SU-DHL-6 (cell line): Measurements from ENCODE around the gene CPLANE2.

Experiments used
- H2AFZ ChIP-seq: fragments of 200-600 bp; sonication (generic); 2 replicates; pipeline ENCODE4 v1.6.1; 2014; ENCODE audit warnings: low read depth, mild to moderate bottlenecking, moderate library complexity, mixed read lengths, antibody characterized with exemption, low read length; ENCODE audit not compliant: severe bottlenecking
- H3F3A ChIP-seq: fragments of 200-600 bp; shearing (Covaris generic); 2 replicates; pipeline ENCODE4 v1.6.0; 2016; ENCODE audit warnings: antibody characterized with exemption, mild to moderate bottlenecking; ENCODE audit not compliant: insufficient read depth
- H3K27ac ChIP-seq: fragments of 200-600 bp; sonication (generic); 2 replicates; pipeline ENCODE4 v1.5.1; 2016; ENCODE audit warnings: low read depth, mild to moderate bottlenecking, low read length, moderate library complexity, mixed read lengths
- H3K27me3 ChIP-seq: fragments of 200-600 bp; sonication (generic), shearing (Covaris generic); 2 replicates; pipeline ENCODE4 v1.6.0; 2014; ENCODE audit warnings: mild to moderate bottlenecking, low read length
- H3K36me3 ChIP-seq: fragments of 200-600 bp; sonication (generic); 2 replicates; pipeline ENCODE4 v1.6.1; 2014; ENCODE audit warnings: mild to moderate bottlenecking, low read length, mixed read lengths
- H3K4me2 ChIP-seq: fragments of 300-600, 200-600 bp; shearing (Covaris generic), sonication (generic); 2 replicates; pipeline ENCODE4 v1.6.0; 2014; ENCODE audit warnings: low read length, low read depth, mild to moderate bottlenecking; ENCODE audit not compliant: poor library complexity, severe bottlenecking
- H3K4me3 ChIP-seq: fragments of 200-600 bp; sonication (generic); 2 replicates; pipeline ENCODE4 v1.5.1; 2014; ENCODE audit warnings: antibody characterized with exemption, low read length, mild to moderate bottlenecking, mixed read lengths; ENCODE audit not compliant: insufficient read depth, poor library complexity, severe bottlenecking
- H3K79me2 ChIP-seq: fragments of 200-600 bp; sonication (generic); 2 replicates; pipeline ENCODE4 v1.6.1; 2014; ENCODE audit warnings: mild to moderate bottlenecking, low read length, moderate library complexity; ENCODE audit not compliant: insufficient read depth
- H3K9ac ChIP-seq: fragments of 200-600 bp; sonication (generic); 2 replicates; pipeline ENCODE4 v1.7.0; 2014; ENCODE audit warnings: mild to moderate bottlenecking, low read length
- H3K9me2 ChIP-seq: fragments of 200-600 bp; sonication (generic); replicated peaks from 2 replicates; pipeline ENCODE4 v1.6.1; 2014; ENCODE audit warnings: low read length; ENCODE audit not compliant: insufficient read depth
- H3K9me3 ChIP-seq: fragments of 200-600 bp; sonication (generic); 2 replicates; pipeline ENCODE4 v1.6.1; 2014; ENCODE audit warnings: low read length, mixed read lengths; ENCODE audit not compliant: insufficient read depth
- H4K20me1 ChIP-seq: fragments of 200-600 bp; sonication (generic); 2 replicates; pipeline ENCODE4 v1.6.1; 2014; ENCODE audit warnings: low read depth, mild to moderate bottlenecking, antibody characterized with exemption, low read length, moderate library complexity, mixed read lengths
- CTCF ChIP-seq: fragments of 200-600 bp; sonication (generic); IDR thresholded peaks from one replicate; pipeline ENCODE4 v1.5.1; 2017; ENCODE audit warnings: antibody characterized with exemption, mild to moderate bottlenecking, low read length, moderate library complexity; ENCODE audit not compliant: insufficient read depth, poor library complexity, severe bottlenecking
- EZH2phosphoT487 ChIP-seq: fragments of 200-600 bp; sonication (generic), shearing (Covaris generic); conservative IDR thresholded peaks from 2 replicates; pipeline ENCODE4 v1.6.1; 2018; ENCODE audit warnings: mild to moderate bottlenecking, antibody characterized with exemption, low read length, moderate library complexity, mixed read lengths

The CPLANE2 gene

GRCh38 chr1:16233431-16233830 is 3.6 kb downstream of the CPLANE2 start:
- H3K36me3 ChIP-seq: no peaks in the 10 kb centered on the region
- no peak overlapping the region for H3K4me3 ChIP-seq
- no peak overlapping the region for H3K9ac ChIP-seq
- H3K9me3 ChIP-seq: no peaks in the 10 kb centered on the region
- no peaks in the 10 kb centered on the region for H3K9me2 ChIP-seq
- TF ChIP-seq CTCF: no peak
- TF ChIP-seq EZH2phosphoT487: no peak
- H4K20me1 ChIP-seq: no peaks in the 10 kb centered on the region
- peaks cover 3% of the 10 kb centered on the region; the same call in 1 of the 2 replicates for H3F3A ChIP-seq
- H3K79me2 ChIP-seq: no peaks in the 10 kb centered on the region
- H3K4me2 ChIP-seq: no peak overlapping the region
- no peak overlapping the region for H2AFZ ChIP-seq
- H3K27me3 ChIP-seq: no peaks in the 10 kb centered on the region
- H3K27ac ChIP-seq: no peak overlapping the region

DNA sequence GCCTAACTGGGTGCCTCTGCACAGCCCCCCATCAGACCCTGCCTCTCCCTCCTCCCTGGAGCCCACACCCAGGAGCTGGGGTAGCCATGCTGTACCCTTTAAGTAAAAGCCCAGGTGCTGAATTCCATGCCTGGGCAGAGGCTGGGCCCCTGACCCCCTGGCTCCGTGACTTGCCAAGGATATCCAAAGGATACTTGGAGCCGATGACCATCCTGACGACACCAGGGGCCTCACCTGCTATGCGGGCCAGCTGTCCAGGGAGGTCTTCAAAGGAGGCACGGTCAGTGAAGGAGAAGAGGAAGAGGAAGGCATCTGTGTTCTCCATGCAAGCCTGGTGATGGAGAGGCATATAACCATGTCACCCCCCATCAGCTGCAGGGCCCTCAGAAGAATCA is 4.7 kb downstream of the CPLANE2 start:
- peaks cover 3% of the 10 kb centered on the region; the same call in 1 of the 2 replicates for H3F3A ChIP-seq
- no peaks in the 10 kb centered on the region for H4K20me1 ChIP-seq
- H3K27ac ChIP-seq: no peak overlapping the region
- TF ChIP-seq EZH2phosphoT487 (no peak), CTCF (no peak)
- H3K79me2 ChIP-seq: no peaks in the 10 kb centered on the region
- no peaks in the 10 kb centered on the region for H3K9me2 ChIP-seq
- H3K27me3 ChIP-seq: no peaks in the 10 kb centered on the region
- no peak overlapping the region for H3K4me3 ChIP-seq
- H2AFZ ChIP-seq: no peak overlapping the region
- H3K9ac ChIP-seq: no peak overlapping the region
- H3K36me3 ChIP-seq: no peaks in the 10 kb centered on the region
- no peak overlapping the region for H3K4me2 ChIP-seq
- H3K9me3 ChIP-seq: no peaks in the 10 kb centered on the region

- Histone ChIP-seq H3F3A (peaks cover 3% of the 10 kb centered on the region; the same call in 1 of the 2 replicates), H4K20me1 (no peaks in the 10 kb centered on the region), H3K27me3 (no peaks in the 10 kb centered on the region), H3K9ac (no peak overlapping the region), H3K9me3 (no peaks in the 10 kb centered on the region), H3K4me3 (no peak overlapping the region), H2AFZ (no peak overlapping the region), H3K36me3 (no peaks in the 10 kb centered on the region), H3K9me2 (no peaks in the 10 kb centered on the region), H3K4me2 (no peak overlapping the region), H3K27ac (no peak overlapping the region), H3K79me2 (no peaks in the 10 kb centered on the region)
- TF ChIP-seq CTCF (no peak), EZH2phosphoT487 (no peak)
Observed at GRCh38 chr1:16231331-16232315, 5.4 kb downstream of the CPLANE2 start.
